Measurements from ENCODE around the gene KCNQ1.

KCNQ1 gene

GRCh38 chr11:2870969-2871680 lies 426.3 kb downstream of the KCNQ1 start:
- TF ChIP-seq CTCF (IDR thresholded peaks at IDR 0.05), result no peak

GRCh38 chr11:2874963-2875362 lies 430.2 kb downstream of the KCNQ1 start:
- no peak for TF ChIP-seq CTCF (IDR thresholded peaks at IDR 0.05)

- no peak for TF ChIP-seq CTCF (IDR thresholded peaks at IDR 0.05)
Observed at GRCh38 chr11:2877474-2877873, 432.7 kb downstream of the KCNQ1 start.

- no peak for TF ChIP-seq CTCF (IDR thresholded peaks at IDR 0.05)
Observed at GRCh38 chr11:2878782-2879181, 434.0 kb downstream of the KCNQ1 start.

- no peak for TF ChIP-seq CTCF (IDR thresholded peaks at IDR 0.05)
Observed at GRCh38 chr11:2880646-2881045, 435.8 kb downstream of the KCNQ1 start.

- no peak for TF ChIP-seq CTCF (IDR thresholded peaks at IDR 0.05)
Observed at GRCh38 chr11:2881076-2881980, 436.5 kb downstream of the KCNQ1 start.

GRCh38 chr11:2881981-2882375 lies 437.2 kb downstream of the KCNQ1 start:
- no peak for TF ChIP-seq CTCF (IDR thresholded peaks at IDR 0.05)
